Transverse colon (tissue), 3 donors: ENCODE results near the gene KLF2.

Experiments used
- EP300 ChIP-seq: sonication (generic); formaldehyde crosslinking; IDR thresholded peaks from one replicate; pipeline ENCODE4 v1.6.1; 2017; ENCODE audit warnings: antibody characterized with exemption, low read depth
- POLR2A ChIP-seq: fragments of 450-650 bp; IDR thresholded peaks from one replicate; pipeline ENCODE4 v1.6.1; 2016; ENCODE audit warnings: antibody characterized with exemption, mild to moderate bottlenecking, moderate library complexity
- TF ChIP-seq, protein P1 (sequence below), 5 experiments: fragments of 200-600 bp in 3 of 5; fragments of 450-650 bp in 2 of 5; sonication (generic) in 3 of 5; IDR thresholded peaks; 1 replicate in 2 of 5; 2 replicates in 3 of 5; pipeline ENCODE4 v1.5.1; 2016 to 2017; ENCODE audit warnings: antibody characterized with exemption in 5 of 5, inconsistent platforms in 3 of 5, mild to moderate bottlenecking in 2 of 5, moderate library complexity in 1 of 5

DNA sequence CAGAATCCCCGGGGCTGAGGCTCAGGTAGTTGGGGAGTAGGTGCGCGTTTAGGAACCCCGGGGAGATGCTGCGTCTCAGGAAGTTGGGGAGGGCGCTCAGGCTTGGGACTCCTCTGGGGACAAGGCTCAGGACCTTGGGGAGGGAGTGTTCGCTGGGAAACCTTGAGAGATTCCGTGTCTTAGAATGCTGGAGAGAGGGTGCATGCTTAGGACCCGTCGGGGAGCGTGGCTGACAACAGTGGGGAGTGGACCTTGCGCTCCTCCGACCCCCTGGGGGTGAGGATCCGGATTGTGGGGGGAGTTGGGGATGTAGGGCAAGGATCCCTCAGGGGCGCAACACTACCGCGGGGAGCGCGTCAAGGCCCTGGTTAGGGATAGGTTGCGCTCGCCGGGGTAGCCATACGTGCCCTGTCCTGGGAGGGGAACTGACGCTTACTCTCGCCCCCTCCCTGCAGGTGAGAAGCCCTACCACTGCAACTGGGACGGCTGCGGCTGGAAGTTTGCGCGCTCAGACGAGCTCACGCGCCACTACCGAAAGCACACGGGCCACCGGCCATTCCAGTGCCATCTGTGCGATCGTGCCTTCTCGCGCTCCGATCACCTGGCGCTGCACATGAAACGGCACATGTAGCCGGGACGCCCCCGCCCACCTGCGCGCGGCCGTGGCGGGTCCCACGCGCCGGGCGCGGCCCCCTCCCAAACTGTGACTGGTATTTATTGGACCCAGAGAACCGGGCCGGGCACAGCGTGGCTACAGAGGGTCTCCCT, 2.0 kb downstream of the KLF2 start:
- TF ChIP-seq, protein P1, sequence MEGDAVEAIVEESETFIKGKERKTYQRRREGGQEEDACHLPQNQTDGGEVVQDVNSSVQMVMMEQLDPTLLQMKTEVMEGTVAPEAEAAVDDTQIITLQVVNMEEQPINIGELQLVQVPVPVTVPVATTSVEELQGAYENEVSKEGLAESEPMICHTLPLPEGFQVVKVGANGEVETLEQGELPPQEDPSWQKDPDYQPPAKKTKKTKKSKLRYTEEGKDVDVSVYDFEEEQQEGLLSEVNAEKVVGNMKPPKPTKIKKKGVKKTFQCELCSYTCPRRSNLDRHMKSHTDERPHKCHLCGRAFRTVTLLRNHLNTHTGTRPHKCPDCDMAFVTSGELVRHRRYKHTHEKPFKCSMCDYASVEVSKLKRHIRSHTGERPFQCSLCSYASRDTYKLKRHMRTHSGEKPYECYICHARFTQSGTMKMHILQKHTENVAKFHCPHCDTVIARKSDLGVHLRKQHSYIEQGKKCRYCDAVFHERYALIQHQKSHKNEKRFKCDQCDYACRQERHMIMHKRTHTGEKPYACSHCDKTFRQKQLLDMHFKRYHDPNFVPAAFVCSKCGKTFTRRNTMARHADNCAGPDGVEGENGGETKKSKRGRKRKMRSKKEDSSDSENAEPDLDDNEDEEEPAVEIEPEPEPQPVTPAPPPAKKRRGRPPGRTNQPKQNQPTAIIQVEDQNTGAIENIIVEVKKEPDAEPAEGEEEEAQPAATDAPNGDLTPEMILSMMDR (IDR thresholded peaks at IDR 0.05) = no peak
- TF ChIP-seq POLR2A (peak; percentile 15), EP300 (no peak)
